Choroid plexus epithelial cell (primary cell): ENCODE data around the gene OR7A10.
A peak's percentile ranks its signal among the peaks of the same experiment; 100 is the strongest.

Source experiments
- DNase-seq: peaks from one replicate; pipeline ENCODE4 v3.0.0-alpha.2; 2010; ENCODE audit warnings: low read depth
- H3K4me3 ChIP-seq: 2 replicates; pipeline ENCODE4 v1.5.1; 2011; ENCODE audit warnings: low read depth, mild to moderate bottlenecking, control low read depth, low read length, moderate library complexity
- CTCF ChIP-seq: conservative IDR thresholded peaks from 2 replicates; pipeline ENCODE4 v1.5.1; 2011; ENCODE audit warnings: low read depth, mild to moderate bottlenecking, control low read depth, inconsistent platforms, low read length, moderate library complexity

The OR7A10 gene

GRCh38 chr19:14821937-14822336 is 26.8 kb downstream of the OR7A10 start:
- DNase-seq, result no peak
- TF ChIP-seq CTCF, result no peak
- H3K4me3 ChIP-seq, result no peak overlapping the region

- TF ChIP-seq CTCF, result no peak
- DNase-seq, result no peak
- H3K4me3 ChIP-seq, result no peak overlapping the region
Measured at GRCh38 chr19:14818588-14818987, 30.1 kb downstream of the OR7A10 start.

GRCh38 chr19:14817052-14817451 is 31.7 kb downstream of the OR7A10 start:
- no peak overlapping the region for H3K4me3 ChIP-seq
- no peak for TF ChIP-seq CTCF
- no peak for DNase-seq

GRCh38 chr19:14814982-14815652 is 33.6 kb downstream of the OR7A10 start:
- H3K4me3 ChIP-seq, result no peak overlapping the region
- no peak for DNase-seq
- no peak for TF ChIP-seq CTCF

GRCh38 chr19:14809272-14810057 is 39.3 kb downstream of the OR7A10 start:
- DNase-seq, result no peak
- no peak overlapping the region for H3K4me3 ChIP-seq
- no peak for TF ChIP-seq CTCF

- TF ChIP-seq CTCF, result no peak
- H3K4me3 ChIP-seq, result no peak overlapping the region
- peak; percentile 37 for DNase-seq
Measured at GRCh38 chr19:14804765-14805164, 44.0 kb downstream of the OR7A10 start.

- TF ChIP-seq CTCF, result no peak
- H3K4me3 ChIP-seq, result no peak overlapping the region
- DNase-seq, result no peak
Measured at GRCh38 chr19:14798760-14799159, 50.0 kb downstream of the OR7A10 start.
